Hepatocyte (in vitro differentiated cells): ENCODE data around the gene ESD.

ENCODE experiments used
- EZH2 ChIP-seq: fragments of 200-600 bp; sonication (generic); IDR thresholded peaks from 2 replicates; pipeline ENCODE4 v1.6.1; 2016; ENCODE audit warnings: antibody characterized with exemption, mild to moderate bottlenecking, borderline replicate concordance
- TF ChIP-seq, protein P1 (sequence below): fragments of 200-600 bp; sonication (generic); IDR thresholded peaks from 2 replicates; pipeline ENCODE4 v1.5.1; 2016; ENCODE audit warnings: antibody characterized with exemption, mild to moderate bottlenecking; ENCODE audit not compliant: poor library complexity

DNA sequence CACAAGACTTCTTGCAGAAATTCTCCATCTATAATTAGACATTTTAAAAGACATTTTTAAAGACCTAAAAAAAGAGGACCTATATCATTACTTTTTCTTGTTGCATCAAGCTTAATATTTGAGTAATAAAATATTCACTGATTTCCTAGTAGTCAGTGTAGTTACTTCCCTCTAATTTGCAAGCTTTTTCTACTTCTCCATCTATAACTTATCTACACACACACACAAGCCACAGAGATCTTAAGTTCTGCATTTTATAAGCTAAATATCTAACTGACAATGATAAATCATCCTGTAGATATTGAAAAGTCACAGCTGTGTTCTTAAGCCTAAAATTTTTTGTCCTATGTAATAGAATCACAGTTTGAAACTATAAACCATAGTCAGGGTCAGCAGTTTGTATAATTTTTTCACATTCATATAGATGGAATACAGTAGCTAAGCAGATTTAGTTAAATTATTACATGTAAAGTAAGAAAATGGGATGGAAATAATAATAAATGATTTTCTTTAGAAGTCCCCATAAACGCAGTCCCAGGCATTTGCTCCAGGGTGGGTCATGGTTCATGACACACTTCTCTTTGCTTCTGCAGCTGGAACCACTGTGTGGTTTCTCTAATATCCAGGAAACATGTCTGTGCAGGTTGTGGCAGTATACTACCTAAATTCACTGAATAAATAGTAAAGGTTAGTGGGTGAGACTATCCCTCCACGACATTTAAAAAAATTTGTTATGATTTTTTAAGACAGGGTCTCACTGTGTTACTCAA, 60.2 kb downstream of the ESD start:
- TF ChIP-seq, protein P1, sequence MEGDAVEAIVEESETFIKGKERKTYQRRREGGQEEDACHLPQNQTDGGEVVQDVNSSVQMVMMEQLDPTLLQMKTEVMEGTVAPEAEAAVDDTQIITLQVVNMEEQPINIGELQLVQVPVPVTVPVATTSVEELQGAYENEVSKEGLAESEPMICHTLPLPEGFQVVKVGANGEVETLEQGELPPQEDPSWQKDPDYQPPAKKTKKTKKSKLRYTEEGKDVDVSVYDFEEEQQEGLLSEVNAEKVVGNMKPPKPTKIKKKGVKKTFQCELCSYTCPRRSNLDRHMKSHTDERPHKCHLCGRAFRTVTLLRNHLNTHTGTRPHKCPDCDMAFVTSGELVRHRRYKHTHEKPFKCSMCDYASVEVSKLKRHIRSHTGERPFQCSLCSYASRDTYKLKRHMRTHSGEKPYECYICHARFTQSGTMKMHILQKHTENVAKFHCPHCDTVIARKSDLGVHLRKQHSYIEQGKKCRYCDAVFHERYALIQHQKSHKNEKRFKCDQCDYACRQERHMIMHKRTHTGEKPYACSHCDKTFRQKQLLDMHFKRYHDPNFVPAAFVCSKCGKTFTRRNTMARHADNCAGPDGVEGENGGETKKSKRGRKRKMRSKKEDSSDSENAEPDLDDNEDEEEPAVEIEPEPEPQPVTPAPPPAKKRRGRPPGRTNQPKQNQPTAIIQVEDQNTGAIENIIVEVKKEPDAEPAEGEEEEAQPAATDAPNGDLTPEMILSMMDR: no peak
- TF ChIP-seq EZH2: no peak
